GM12878 (cell line): ENCODE results near the gene OTUB2. TPM values are rescaled to one million over a fixed set of nuclear protein-coding genes. Genes with fewer than 3 reads are reported as not detected.
A peak's percentile ranks its signal among the peaks of the same experiment; 100 is the strongest.

Source experiments
- ATAC-seq: fragments of 200-7000 bp; cut with Tn5 transposase; 3 replicates; pipeline ENCODE4 v1.9.1; 2020; ENCODE audit warnings: mild to moderate bottlenecking, moderate library complexity
- BruUV-seq: library from RNA; stranded (reverse); fragments of 400-500 nt; replicated peaks from 2 replicates; lab custom pipeline; 2021; lab: Mats Ljungman, UMichigan
- CTCF ChIA-PET: fragments of 300-600 bp; sonication (Branson Sonifier 250); formaldehyde crosslinking; extraction: SDS; loops from one replicate; lab custom pipeline; 2021; ENCODE audit warnings: inconsistent platforms; lab: Yijun Ruan, JAX
- POLR2A ChIA-PET: fragments of 350-600 bp; formaldehyde crosslinking; extraction: SDS; loops from one replicate; lab custom pipeline; 2021; ENCODE audit warnings: inconsistent platforms; lab: Charles Lee
- RAD21 ChIA-PET: fragments of 300-600 bp; sonication (Branson Sonifier 250); formaldehyde crosslinking; loops from one replicate; lab custom pipeline; 2023; ENCODE audit warnings: antibody characterized with exemption; ENCODE audit not compliant: unreplicated experiment; lab: Charles Lee
- SMC1A ChIA-PET: fragments of 300-600 bp; sonication (Branson Sonifier 250); formaldehyde crosslinking; loops from one replicate; lab custom pipeline; 2023; ENCODE audit not compliant: unreplicated experiment, uncharacterized antibody; lab: Charles Lee
- DNase-seq: peaks from one replicate; pipeline ENCODE4 v3.0.0-alpha.2; 2011; ENCODE audit warnings: low read depth, low spot score
- FAIRE-seq: peaks from 3 replicates; lab custom pipeline; 2011; peaks lifted over from hg19 to GRCh38; lab: Jason Lieb, UNC
- H2AFZ ChIP-seq: 2 replicates; pipeline ENCODE4 v1.6.0; 2011; ENCODE audit warnings: low read depth, low read length, control low read depth; ENCODE audit not compliant: control insufficient read depth
- H3K27ac ChIP-seq: 2 replicates; pipeline ENCODE4 v1.5.1; 2011; ENCODE audit warnings: control low read depth; ENCODE audit not compliant: control insufficient read depth, insufficient read depth
- H3K27me3 ChIP-seq, 2 experiments: replicated peaks in 1 of 2; 2 replicates each; pipeline versions ENCODE4 v1.6.0 to v1.6.1; 2011; ENCODE audit warnings: low read length in 1 of 2; ENCODE audit not compliant: control insufficient read depth in 2 of 2, insufficient read depth in 2 of 2
- H3K36me3 ChIP-seq, 2 experiments: 2 replicates each; pipeline ENCODE4 v1.5.1; 2011; ENCODE audit warnings: low read length in 1 of 2; ENCODE audit not compliant: control insufficient read depth in 2 of 2, insufficient read depth in 2 of 2
- H3K4me1 ChIP-seq: 2 replicates; pipeline ENCODE4 v1.6.1; 2011; ENCODE audit warnings: mild to moderate bottlenecking, low read length, moderate library complexity, mixed read lengths; ENCODE audit not compliant: control insufficient read depth, insufficient read depth
- H3K4me2 ChIP-seq: 2 replicates; pipeline ENCODE4 v1.6.0; 2011; ENCODE audit warnings: control low read depth; ENCODE audit not compliant: control insufficient read depth, insufficient read depth
- H3K4me3 ChIP-seq: fragments of 200-600 bp; sonication (generic); 2 replicates; pipeline ENCODE4 v1.5.1; 2016
- H3K79me2 ChIP-seq: 2 replicates; pipeline ENCODE4 v1.6.0; 2011; ENCODE audit warnings: low read length; ENCODE audit not compliant: control insufficient read depth, insufficient read depth
- H3K9ac ChIP-seq: 2 replicates; pipeline ENCODE4 v1.8.0; 2011; ENCODE audit warnings: low read length, control low read depth, mixed read lengths; ENCODE audit not compliant: control insufficient read depth, insufficient read depth
- H3K9me3 ChIP-seq: replicated peaks from 3 replicates; pipeline ENCODE4 v1.5.1; 2011; ENCODE audit warnings: mild to moderate bottlenecking, low read length; ENCODE audit not compliant: control insufficient read depth, insufficient read depth
- H4K20me1 ChIP-seq: 2 replicates; pipeline ENCODE4 v1.6.0; 2011; ENCODE audit not compliant: control insufficient read depth, insufficient read depth
- PAX5 ChIP-seq: IDR thresholded peaks from 2 replicates; pipeline ENCODE4 v1.6.1; 2011; ENCODE audit warnings: low read depth, low read length, borderline replicate concordance
- ZNF207 ChIP-seq: fragments of 450-650 bp; IDR thresholded peaks from 2 replicates; pipeline ENCODE4 v1.6.1; 2014; ENCODE audit warnings: antibody characterized with exemption, mild to moderate bottlenecking, borderline replicate concordance
- WGBS: methylation state at CpG from one replicate; pipeline ENCODE4 v1.1.6; 2016; ENCODE audit warnings: low lambda C conversion rate; ENCODE audit not compliant: insufficient replicate concordance, insufficient coverage; ENCODE audit errors: missing lambda C conversion rate; 5-methylcytosine and 5-hydroxymethylcytosine counted together
- in situ Hi-C: fragments of 300-500 bp; cut with MboI; formaldehyde crosslinking; loops from 9 replicates; pipeline ENCODE4 v1.14.3; 2018; ENCODE audit warnings: mixed read lengths
- intact Hi-C: fragments of 100-400 bp; cut with micrococcal nuclease; formaldehyde crosslinking; loops from one replicate; pipeline ENCODE4 v1.14.2; 2022; ENCODE audit not compliant: unreplicated experiment
- polyA plus RNA-seq, 11 experiments: library from polyadenylated mRNA; depleted of rRNA in 4 of 11; unstranded in 6 of 11; stranded (reverse) in 5 of 11; fragments of >200 nt; fragmentation: Nextera tagmentation in 4 of 11; fragmentation: Illumina TruSeq in 1 of 11; extraction: Ambion mirVana in 4 of 11; extraction: Trizol in 1 of 11; gene quantifications; 1 replicate in 1 of 11; 2 replicates in 10 of 11; pipeline versions ENCODE4 v1.2.1 to v1.2.3, GENCODE V29; 2011 to 2016; ENCODE audit warnings: inconsistent platforms in 2 of 11, missing spikeins in 2 of 11, low read depth in 1 of 11
- total RNA-seq, 4 experiments: library from RNA; depleted of rRNA in 3 of 4; stranded (reverse); fragments of >200 nt in 3 of 4; fragmentation: Illumina TruSeq in 1 of 4; extraction: Trizol in 1 of 4; gene quantifications; 2 replicates each; pipeline versions ENCODE4 v1.2.1 to v1.2.3, GENCODE V29; 2013 to 2021
- TF ChIP-seq, protein P1 (sequence below): IDR thresholded peaks from 2 replicates; pipeline ENCODE4 v1.6.1; 2011; ENCODE audit warnings: mild to moderate bottlenecking, low read depth, low read length, moderate library complexity; ENCODE audit not compliant: insufficient replicate concordance
- TF ChIP-seq, protein P2 (sequence below): fragments of 450-650 bp; IDR thresholded peaks from 2 replicates; pipeline ENCODE4 v1.6.1; 2016; ENCODE audit warnings: mild to moderate bottlenecking

OTUB2 gene
- total and polyA plus RNA-seq, 10 of the 15 experiments (the other 5 are each of a cell fraction or from before 2014, with no cell fraction given), result 0.05 to 0.82 (median 0.43) TPM

DNA sequence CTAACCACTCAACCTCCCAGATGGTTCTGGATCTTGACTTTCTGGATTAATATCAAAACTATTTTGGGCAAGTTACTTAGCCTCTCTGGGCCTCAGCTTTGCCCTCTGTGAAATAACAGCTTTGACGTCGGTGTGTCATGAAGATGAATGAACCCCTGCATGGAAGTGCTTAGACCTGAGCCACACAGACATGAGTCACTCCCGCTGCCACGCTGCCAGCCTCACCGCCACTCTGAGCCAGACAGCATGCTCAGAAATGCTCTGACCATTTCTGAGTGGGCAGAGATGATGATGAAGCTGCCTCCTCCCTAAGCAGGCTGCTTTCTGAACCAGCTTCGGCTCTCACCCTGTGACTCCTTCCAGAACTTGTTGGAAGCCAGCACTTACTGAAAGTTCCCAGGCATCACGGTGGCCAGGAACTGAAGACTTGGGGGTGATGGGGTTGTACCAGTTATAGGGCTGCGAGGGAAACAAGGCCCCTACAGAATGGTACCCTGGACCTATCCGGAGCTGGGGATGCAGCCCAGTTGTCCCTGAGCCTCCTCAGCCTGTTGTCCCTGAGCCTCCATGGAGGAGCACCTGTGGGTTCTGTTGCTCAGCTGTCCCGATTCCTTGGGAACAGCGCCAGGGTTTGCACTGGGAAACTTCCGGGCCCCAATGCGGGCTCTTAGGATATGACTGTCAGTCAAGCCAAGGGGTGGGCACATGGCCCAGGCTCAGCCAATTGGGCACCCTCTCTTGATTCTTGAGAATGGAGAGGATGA is 31.0 kb upstream of the OTUB2 start:
- DNase-seq (no peak), ATAC-seq (no peak), FAIRE-seq (no peak)
- in situ Hi-C loops (no loop called here), intact Hi-C loops (no loop called here)
- 55% methylated on average over 13 of the region's 13 CpGs for WGBS
- Histone ChIP-seq H3K4me1 (peaks cover 17% of the 10 kb centered on the region), H4K20me1 (no peaks in the 10 kb centered on the region), H3K4me2 (no peak overlapping the region), H3K9ac (no peak overlapping the region), H3K9me3 (no peaks in the 10 kb centered on the region), H3K79me2 (no peaks in the 10 kb centered on the region), H3K4me3 (no peak overlapping the region), H2AFZ (no peak overlapping the region), H3K27me3 (no peaks in the 10 kb centered on the region), H3K27ac (no peak overlapping the region), H3K36me3 (no peaks in the 10 kb centered on the region)
- ChIA-PET SMC1A (interaction anchor here (1.1 to 7.3 kb wide), 4 partner anchors 9 to 57 kb away, joined by 3 to 180 read pairs (median 80); partner anchors contain the start of gene ASB2), POLR2A (interaction anchor here (1.4 kb wide), 1 partner anchor 36 kb away, joined by 3 read pairs; no protein-coding TSS in a partner anchor), RAD21 (interaction anchor here (1.0 to 2.5 kb wide), 2 partner anchors 34 to 55 kb away, joined by 3 to 9 read pairs; no protein-coding TSS in a partner anchor), CTCF (interaction anchor here (1.4 to 16.9 kb wide), 3 partner anchors 10 to 57 kb away, joined by 3 to 541 read pairs (median 399); partner anchors contain the start of gene ASB2)
- TF ChIP-seq, protein P1, sequence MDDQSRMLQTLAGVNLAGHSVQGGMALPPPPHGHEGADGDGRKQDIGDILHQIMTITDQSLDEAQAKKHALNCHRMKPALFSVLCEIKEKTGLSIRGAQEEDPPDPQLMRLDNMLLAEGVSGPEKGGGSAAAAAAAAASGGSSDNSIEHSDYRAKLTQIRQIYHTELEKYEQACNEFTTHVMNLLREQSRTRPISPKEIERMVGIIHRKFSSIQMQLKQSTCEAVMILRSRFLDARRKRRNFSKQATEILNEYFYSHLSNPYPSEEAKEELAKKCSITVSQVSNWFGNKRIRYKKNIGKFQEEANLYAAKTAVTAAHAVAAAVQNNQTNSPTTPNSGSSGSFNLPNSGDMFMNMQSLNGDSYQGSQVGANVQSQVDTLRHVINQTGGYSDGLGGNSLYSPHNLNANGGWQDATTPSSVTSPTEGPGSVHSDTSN, result peak; percentile 75
- TF ChIP-seq, protein P2, sequence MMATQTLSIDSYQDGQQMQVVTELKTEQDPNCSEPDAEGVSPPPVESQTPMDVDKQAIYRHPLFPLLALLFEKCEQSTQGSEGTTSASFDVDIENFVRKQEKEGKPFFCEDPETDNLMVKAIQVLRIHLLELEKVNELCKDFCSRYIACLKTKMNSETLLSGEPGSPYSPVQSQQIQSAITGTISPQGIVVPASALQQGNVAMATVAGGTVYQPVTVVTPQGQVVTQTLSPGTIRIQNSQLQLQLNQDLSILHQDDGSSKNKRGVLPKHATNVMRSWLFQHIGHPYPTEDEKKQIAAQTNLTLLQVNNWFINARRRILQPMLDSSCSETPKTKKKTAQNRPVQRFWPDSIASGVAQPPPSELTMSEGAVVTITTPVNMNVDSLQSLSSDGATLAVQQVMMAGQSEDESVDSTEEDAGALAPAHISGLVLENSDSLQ, result peak; percentile 79
- no peak for TF ChIP-seq PAX5
- no peak for TF ChIP-seq ZNF207
- no TSS peak for BruUV-seq
